BE2C (cell line): ENCODE measurements around the gene PLEK.

Experiments used
- DNase-seq: peaks from one replicate; pipeline ENCODE4 v3.0.0-alpha.2; 2020
- H3K27me3 ChIP-seq: fragments of 250-450 bp; sonication (Bioruptor Pico); 2 replicates; pipeline ENCODE4 v1.5.1; 2020; ENCODE audit warnings: mild to moderate bottlenecking
- H3K36me3 ChIP-seq: fragments of 250-450 bp; sonication (Bioruptor Pico); 2 replicates; pipeline ENCODE4 v1.5.1; 2020; ENCODE audit warnings: mild to moderate bottlenecking
- H3K4me1 ChIP-seq: fragments of 250-450 bp; sonication (Bioruptor Pico); 2 replicates; pipeline ENCODE4 v1.5.1; 2020
- H3K4me3 ChIP-seq: 2 replicates; pipeline ENCODE4 v1.5.1; 2011; ENCODE audit warnings: low read depth, low read length
- H3K9me3 ChIP-seq: fragments of 250-450 bp; sonication (Bioruptor Pico); 2 replicates; pipeline ENCODE4 v1.5.1; 2020
- CTCF ChIP-seq: IDR thresholded peaks from 2 replicates; pipeline ENCODE4 v1.5.1; 2012; ENCODE audit warnings: mild to moderate bottlenecking, low read depth, low read length

Gene PLEK

DNA sequence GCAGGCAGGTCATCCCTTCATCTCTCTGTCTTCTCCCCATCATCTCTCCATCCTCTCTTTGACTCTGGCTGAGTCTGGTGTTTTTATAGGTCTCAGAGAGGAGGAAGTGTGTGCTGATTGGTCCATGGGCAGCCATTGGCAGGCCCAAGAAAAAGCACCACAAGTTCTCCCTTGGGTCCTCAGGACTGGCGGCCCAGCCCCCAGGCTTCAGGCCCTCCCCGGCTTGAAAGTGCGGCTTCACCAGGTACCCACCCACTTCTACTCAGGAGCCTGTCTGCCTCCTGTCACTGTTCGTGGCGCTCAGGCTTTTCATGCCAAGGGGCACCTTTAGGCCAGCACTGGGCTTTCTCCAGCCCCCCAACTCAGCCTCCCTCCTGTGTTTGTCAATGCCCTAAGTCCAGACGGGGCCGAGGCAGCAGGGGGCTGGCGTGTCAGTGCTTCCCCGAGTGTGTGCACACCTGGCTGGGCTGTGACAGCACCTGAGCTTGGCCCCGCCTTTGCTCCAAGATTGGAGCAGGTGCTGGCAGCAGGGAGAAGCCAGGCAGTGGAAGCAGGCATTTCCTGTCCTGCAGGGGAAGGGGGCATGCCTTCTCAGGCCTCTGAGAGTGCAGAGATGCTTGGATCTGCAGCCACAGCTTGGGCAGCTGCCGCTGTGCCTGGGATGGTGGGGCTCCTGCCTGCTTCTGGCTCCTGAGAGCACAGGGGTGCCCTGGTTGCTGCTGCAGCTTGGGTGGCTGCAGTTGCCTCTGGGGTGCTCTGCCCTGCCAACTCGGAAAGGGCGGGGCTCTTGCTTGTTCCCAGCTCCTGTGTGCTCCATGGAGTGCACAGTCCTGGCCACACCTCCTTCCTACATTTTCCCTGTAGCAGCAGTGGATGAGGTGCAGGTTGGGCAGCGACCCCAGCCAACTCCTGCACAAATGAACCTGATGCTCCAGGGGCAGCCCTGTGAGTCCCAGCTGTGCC, 67.9 kb downstream of the PLEK start:
- Histone ChIP-seq H3K4me3 (no peak overlapping the region), H3K4me1 (no peaks in the 10 kb centered on the region), H3K9me3 (no peaks in the 10 kb centered on the region), H3K27me3 (no peaks in the 10 kb centered on the region), H3K36me3 (no peaks in the 10 kb centered on the region)
- no peak for DNase-seq
- no peak for TF ChIP-seq CTCF

- H3K4me1 ChIP-seq: no peaks in the 10 kb centered on the region; the same call in 1 of the 2 replicates
- no peaks in the 10 kb centered on the region for H3K36me3 ChIP-seq
These were observed 69.9 kb downstream of the PLEK start for GRCh38 chr2:68434981-68435380.

GRCh38 chr2:68435615-68436014, 70.5 kb downstream of the PLEK start:
- no peak for DNase-seq
- Histone ChIP-seq H3K27me3 (no peaks in the 10 kb centered on the region), H3K4me1 (peaks cover 3% of the 10 kb centered on the region), H3K9me3 (no peaks in the 10 kb centered on the region), H3K36me3 (no peaks in the 10 kb centered on the region), H3K4me3 (no peak overlapping the region)
- TF ChIP-seq CTCF: no peak

More at GRCh38 chr2:68434981-68435380, 69.9 kb downstream of the PLEK start:
- Histone ChIP-seq H3K4me3 (no peak overlapping the region), H3K9me3 (no peaks in the 10 kb centered on the region), H3K27me3 (no peaks in the 10 kb centered on the region)
- no peak for TF ChIP-seq CTCF
- no peak for DNase-seq

GRCh38 chr2:68436270-68436669, 71.2 kb downstream of the PLEK start:
- H3K4me3 ChIP-seq: no peak overlapping the region
- peaks cover 8% of the 10 kb centered on the region for H3K4me1 ChIP-seq
- no peak for DNase-seq
- TF ChIP-seq CTCF: no peak
- no peaks in the 10 kb centered on the region for H3K9me3 ChIP-seq
- no peaks in the 10 kb centered on the region for H3K27me3 ChIP-seq
- H3K36me3 ChIP-seq: no peaks in the 10 kb centered on the region

DNA sequence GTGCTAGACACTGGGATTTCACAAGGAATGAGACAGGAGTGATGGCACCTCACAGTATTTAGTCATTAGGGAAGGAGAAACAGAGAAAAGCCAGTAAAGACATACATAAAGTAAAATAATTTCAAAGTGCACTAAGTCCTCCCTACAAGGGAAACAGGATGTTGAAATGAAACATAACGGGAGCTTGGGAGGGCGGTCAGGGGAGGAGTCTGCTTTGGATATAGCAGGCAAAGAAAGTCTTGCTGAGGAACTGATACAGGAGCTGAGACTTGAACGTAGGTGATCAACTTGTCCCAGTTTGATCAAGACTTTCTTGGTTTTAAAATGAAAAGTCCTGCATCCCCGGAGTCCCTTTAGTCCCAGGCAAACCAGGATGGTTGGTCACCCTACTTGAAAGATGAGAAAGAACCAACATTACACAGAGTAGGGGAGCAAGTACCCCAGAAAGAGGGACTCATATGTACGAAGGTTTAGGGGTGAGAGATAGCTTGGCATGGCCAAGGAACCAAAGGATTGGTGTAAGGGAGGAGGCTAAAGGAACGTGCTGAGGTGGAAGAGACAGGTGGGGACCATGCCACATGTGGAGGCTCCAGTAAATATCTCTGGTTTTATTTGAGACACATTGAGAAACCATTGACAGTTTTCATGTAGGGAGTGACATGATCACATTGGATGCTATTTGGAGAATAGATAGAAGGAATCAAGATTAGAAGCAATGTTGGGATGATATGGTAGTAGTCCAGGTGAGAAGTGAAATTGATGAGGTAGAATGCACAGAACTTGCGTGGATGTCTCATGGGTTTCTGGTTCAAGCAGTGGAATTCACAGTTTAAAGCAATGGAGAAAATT, 73.6 kb downstream of the PLEK start:
- no peak overlapping the region for H3K4me3 ChIP-seq
- no peak for TF ChIP-seq CTCF

More for the DNA sequence above, 73.6 kb downstream of the PLEK start:
- H3K36me3 ChIP-seq: no peaks in the 10 kb centered on the region
- H3K9me3 ChIP-seq: no peaks in the 10 kb centered on the region
- H3K4me1 ChIP-seq: peaks cover 9% of the 10 kb centered on the region
- no peak for DNase-seq
- H3K27me3 ChIP-seq: no peaks in the 10 kb centered on the region
